ENCODE measurements around the gene TRAF3IP1. TPM values are rescaled to one million over a fixed set of nuclear protein-coding genes. Genes with fewer than 3 reads are reported as not detected.

TRAF3IP1 gene
- total and polyA plus RNA-seq, 12 donors: 5.5 to 18.5 (median 12.4) TPM

GRCh38 chr2:238446371-238446770 is 126.1 kb downstream of the TRAF3IP1 start:
- Histone ChIP-seq H3K4me1 (replicated peaks in 1 of 2) (peaks cover 7 to 8% of the 10 kb centered on the region in 2 donors), H3K27ac (no peak overlapping the region), H3K4me3 (no peak overlapping the region), H3K9me3 (replicated peaks in 1 of 3) (no peaks in the 10 kb centered on the region), H3K27me3 (no peaks in the 10 kb centered on the region), H3K36me3 (replicated peaks in 1 of 2) (peaks cover 0 to 37% of the 10 kb centered on the region in 2 donors)
- intact Hi-C loops (cut with DNase I): no loop called here
- TF ChIP-seq POLR2A (IDR thresholded peaks at IDR 0.05) (no peak), CTCF (IDR thresholded peaks at IDR 0.05) (no peak)
- 94 to 97% (median 96%) methylated on average over 6 to 8 of the region's 8 CpGs for WGBS, 4 donors
- DNase-seq: peak in 1 of 7 donors; percentile 34

- WGBS, 4 donors: 85 to 92% (median 87%) methylated on average over 16 to 19 of the region's 19 CpGs
- Histone ChIP-seq H3K36me3 (replicated peaks in 1 of 2) (peaks cover 0 to 37% of the 10 kb centered on the region in 2 donors), H3K4me3 (no peak overlapping the region), H3K27me3 (no peaks in the 10 kb centered on the region), H3K27ac (peak overlapping the region in 2 of 5 donors; percentile 13 to 31), H3K4me1 (replicated peaks in 1 of 2) (peaks cover 0 to 7% of the 10 kb centered on the region in 2 donors), H3K9me3 (replicated peaks in 1 of 3) (no peaks in the 10 kb centered on the region)
- TF ChIP-seq POLR2A (IDR thresholded peaks at IDR 0.05) (no peak), CTCF (IDR thresholded peaks at IDR 0.05) (no peak)
- peak in 1 of 7 donors; percentile 50 for DNase-seq
- intact Hi-C loops (cut with DNase I): no loop called here
Observed at GRCh38 chr2:238448031-238448955, 128.0 kb downstream of the TRAF3IP1 start.

GRCh38 chr2:238449241-238449640 is 128.9 kb downstream of the TRAF3IP1 start:
- peak overlapping the region in 3 of 5 donors; percentile 13 to 73 (median 51) for H3K27ac ChIP-seq

More at GRCh38 chr2:238449241-238449640, 128.9 kb downstream of the TRAF3IP1 start:
- no peaks in the 10 kb centered on the region for H3K27me3 ChIP-seq
- no peak for TF ChIP-seq CTCF (IDR thresholded peaks at IDR 0.05)
- TF ChIP-seq POLR2A (IDR thresholded peaks at IDR 0.05): no peak
- peaks cover 0 to 37% of the 10 kb centered on the region in 2 donors for H3K36me3 ChIP-seq (replicated peaks in 1 of 2)
- intact Hi-C loops (cut with DNase I): no loop called here
- H3K4me1 ChIP-seq (replicated peaks in 1 of 2): peaks cover 0 to 7% of the 10 kb centered on the region in 2 donors
- H3K9me3 ChIP-seq (replicated peaks in 1 of 3): no peaks in the 10 kb centered on the region
- peak in 1 of 7 donors; percentile 50 for DNase-seq
- WGBS, 4 donors: 89 to 96% (median 90%) methylated on average over 5 to 8 of the region's 8 CpGs
- H3K4me3 ChIP-seq: no peak overlapping the region
